BJ (cell line): ENCODE data around the gene MRPL46. TPM values are rescaled to one million over a fixed set of nuclear protein-coding genes. Genes with fewer than 3 reads are reported as not detected.

ENCODE experiments used
- CTCF ChIA-PET: fragments of 350-600 bp; formaldehyde crosslinking; extraction: SDS; loops from one replicate; lab custom pipeline; 2021; ENCODE audit warnings: antibody characterized with exemption, inconsistent platforms; lab: Yijun Ruan, JAX
- POLR2A ChIA-PET: fragments of 300-600 bp; sonication (Branson Sonifier 250); formaldehyde crosslinking; extraction: SDS; loops from one replicate; lab custom pipeline; 2021; ENCODE audit warnings: antibody characterized with exemption; lab: Charles Lee
- DNase-seq: peaks from one replicate; pipeline ENCODE4 v3.0.0-alpha.2; 2011; ENCODE audit warnings: low read depth
- H3K27me3 ChIP-seq: 2 replicates; pipeline ENCODE4 v1.6.0; 2011; ENCODE audit warnings: low read length; ENCODE audit not compliant: control insufficient read depth, insufficient read depth
- H3K36me3 ChIP-seq: 2 replicates; pipeline ENCODE4 v1.5.1; 2011; ENCODE audit warnings: low read length; ENCODE audit not compliant: control insufficient read depth, insufficient read depth
- H3K4me3 ChIP-seq: 2 replicates; pipeline ENCODE4 v1.5.1; 2011; ENCODE audit warnings: low read depth, mild to moderate bottlenecking, control low read depth, low read length
- polyA plus RNA-seq: library from polyadenylated mRNA; depleted of rRNA; stranded (reverse); fragments of >200 nt; gene quantifications from 2 replicates; pipeline ENCODE4 v1.2.3, GENCODE V29; 2011
- TF ChIP-seq, protein P1 (sequence below): IDR thresholded peaks from 2 replicates; pipeline ENCODE4 v1.5.1; 2011; ENCODE audit warnings: low read depth, mild to moderate bottlenecking, control low read depth, inconsistent platforms, low read length, moderate library complexity; ENCODE audit not compliant: insufficient read depth

Gene MRPL46
- polyA plus RNA-seq, 1 experiment, result 18.4 TPM

DNA sequence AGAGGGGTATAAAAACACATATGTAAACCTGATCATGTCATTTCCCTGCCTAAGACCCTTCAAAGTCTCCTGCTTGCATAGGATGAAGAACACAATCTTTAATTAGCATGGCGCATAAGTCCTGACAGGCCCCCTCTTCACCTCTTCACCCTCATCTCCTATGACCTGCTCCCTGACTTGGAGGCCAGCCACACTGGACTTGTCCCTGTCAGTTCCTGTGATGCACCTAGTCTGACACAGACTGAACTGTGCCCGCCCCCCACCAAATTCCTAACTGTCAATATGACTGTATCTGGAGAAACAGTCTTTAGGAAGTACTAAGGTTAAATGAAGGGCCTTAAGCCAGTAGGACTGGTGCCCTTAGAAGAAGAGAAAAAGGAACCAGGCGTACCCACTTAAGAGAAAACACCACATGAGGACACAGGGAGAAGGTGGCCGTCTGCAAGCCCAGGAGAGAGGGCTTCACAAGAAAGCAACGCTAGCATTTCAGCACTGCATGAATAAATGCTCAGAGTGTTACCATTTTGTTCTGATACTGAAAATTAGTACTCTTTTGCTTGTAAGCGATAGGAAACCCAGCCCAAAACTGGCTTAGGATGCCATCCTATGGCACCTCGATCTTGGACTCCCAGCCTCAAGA lies 34.0 kb downstream of the MRPL46 start:
- CTCF ChIA-PET, result interaction anchor here (1.6 kb wide), 1 partner anchor 17 kb away, joined by 3 read pairs; no protein-coding TSS in a partner anchor
- TF ChIP-seq, protein P1, sequence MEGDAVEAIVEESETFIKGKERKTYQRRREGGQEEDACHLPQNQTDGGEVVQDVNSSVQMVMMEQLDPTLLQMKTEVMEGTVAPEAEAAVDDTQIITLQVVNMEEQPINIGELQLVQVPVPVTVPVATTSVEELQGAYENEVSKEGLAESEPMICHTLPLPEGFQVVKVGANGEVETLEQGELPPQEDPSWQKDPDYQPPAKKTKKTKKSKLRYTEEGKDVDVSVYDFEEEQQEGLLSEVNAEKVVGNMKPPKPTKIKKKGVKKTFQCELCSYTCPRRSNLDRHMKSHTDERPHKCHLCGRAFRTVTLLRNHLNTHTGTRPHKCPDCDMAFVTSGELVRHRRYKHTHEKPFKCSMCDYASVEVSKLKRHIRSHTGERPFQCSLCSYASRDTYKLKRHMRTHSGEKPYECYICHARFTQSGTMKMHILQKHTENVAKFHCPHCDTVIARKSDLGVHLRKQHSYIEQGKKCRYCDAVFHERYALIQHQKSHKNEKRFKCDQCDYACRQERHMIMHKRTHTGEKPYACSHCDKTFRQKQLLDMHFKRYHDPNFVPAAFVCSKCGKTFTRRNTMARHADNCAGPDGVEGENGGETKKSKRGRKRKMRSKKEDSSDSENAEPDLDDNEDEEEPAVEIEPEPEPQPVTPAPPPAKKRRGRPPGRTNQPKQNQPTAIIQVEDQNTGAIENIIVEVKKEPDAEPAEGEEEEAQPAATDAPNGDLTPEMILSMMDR, result no peak

DNA sequence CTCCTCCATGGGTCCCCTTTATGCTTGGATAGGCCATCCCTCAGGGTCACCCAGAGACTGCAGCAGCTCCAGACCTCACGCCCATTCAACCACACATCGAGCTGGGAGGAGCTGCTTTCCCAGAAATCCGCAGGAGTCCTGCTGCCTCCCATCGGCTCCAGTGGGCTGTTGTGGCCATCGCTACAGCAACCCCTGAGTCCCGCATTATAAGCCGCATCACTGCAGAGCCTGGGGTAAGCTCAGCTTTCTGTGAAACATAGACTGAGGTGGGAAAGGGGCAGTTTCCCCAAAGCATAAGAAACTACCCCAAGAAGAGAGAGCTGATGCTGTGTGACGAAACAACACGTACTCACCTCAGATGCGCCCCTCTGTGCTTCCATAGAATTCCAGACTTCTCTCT lies 35.7 kb downstream of the MRPL46 start:
- CTCF ChIA-PET, result interaction anchor here (0.6 kb wide), 1 partner anchor 140 kb away, joined by 5 read pairs; no protein-coding TSS in a partner anchor
- H3K27me3 ChIP-seq, result no peaks in the 10 kb centered on the region; the same call in 1 of the 2 replicates
- DNase-seq, result no peak
- TF ChIP-seq, protein P1, result no peak
- POLR2A ChIA-PET, result interaction anchor here (0.6 kb wide), 1 partner anchor 57 kb away, joined by 10 read pairs; no protein-coding TSS in a partner anchor
- no peaks in the 10 kb centered on the region for H3K36me3 ChIP-seq
- H3K4me3 ChIP-seq, result no peak overlapping the region

More for the DNA sequence above, 34.0 kb downstream of the MRPL46 start:
- no peak overlapping the region for H3K4me3 ChIP-seq
- POLR2A ChIA-PET, result no interaction called here
- no peaks in the 10 kb centered on the region for H3K36me3 ChIP-seq
- no peak for DNase-seq
- no peaks in the 10 kb centered on the region for H3K27me3 ChIP-seq

DNA sequence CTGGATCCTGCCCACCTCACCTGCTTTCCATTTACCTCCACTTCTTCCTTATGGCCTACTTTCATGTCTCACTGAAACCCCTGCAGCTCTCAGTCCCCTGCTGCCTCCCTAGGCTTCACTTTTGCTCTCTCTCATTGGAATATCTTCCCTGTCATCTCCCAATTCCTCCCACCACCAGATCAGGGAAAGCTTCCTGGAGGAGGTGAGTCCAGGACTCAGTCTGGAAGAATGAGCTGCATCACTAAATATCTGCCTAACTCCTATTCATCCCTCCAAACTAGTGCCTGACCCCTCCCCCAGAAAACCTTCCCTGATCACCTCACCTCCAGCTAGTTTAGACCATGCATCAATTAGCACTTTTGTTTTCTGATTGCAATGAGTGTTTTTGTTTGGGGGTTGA lies 37.1 kb downstream of the MRPL46 start:
- ChIA-PET CTCF (interaction anchor here (0.9 kb wide), 1 partner anchor 15 kb away, joined by 3 read pairs; no protein-coding TSS in a partner anchor), POLR2A (no interaction called here)
- Histone ChIP-seq H3K36me3 (no peaks in the 10 kb centered on the region), H3K4me3 (no peak overlapping the region), H3K27me3 (no peaks in the 10 kb centered on the region; the same call in 1 of the 2 replicates)
- TF ChIP-seq, protein P1, result no peak
- DNase-seq, result no peak

DNA sequence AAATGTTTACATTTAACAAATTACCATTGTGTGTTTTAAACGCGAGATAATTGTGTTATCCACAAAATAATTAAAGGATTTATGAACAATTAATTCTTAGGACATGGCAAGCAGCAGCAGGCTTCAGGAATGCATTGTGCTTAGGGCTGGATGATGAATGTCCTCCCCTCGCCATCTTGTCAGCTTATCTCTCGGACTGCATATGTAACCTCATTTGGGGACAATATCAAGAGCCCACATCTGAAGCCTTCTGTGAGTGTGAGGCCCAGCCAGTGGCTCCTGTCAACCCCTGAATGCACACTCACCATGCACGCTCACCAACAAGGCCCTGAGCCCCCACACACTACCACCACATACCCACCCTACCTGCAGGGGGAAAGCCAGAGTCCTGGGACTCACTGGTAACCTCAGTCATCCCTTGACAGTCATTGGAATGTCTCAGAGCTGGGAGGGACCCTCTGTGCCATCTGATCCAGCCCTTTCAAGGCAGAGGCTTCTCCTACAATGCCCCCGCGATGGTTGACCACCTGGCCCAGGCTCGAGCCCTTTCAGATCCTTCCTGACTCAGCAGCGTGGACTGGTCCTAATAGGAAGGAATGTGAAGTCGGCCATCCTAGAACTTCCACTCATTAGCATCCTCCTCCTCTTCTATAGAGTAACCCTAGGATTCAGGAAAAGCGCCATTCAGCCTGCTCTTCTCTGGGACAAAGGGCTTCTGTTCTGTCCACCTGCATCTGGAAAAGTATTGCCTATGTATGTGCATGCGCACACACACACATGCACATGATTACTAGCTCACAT lies 38.2 kb downstream of the MRPL46 start:
- no peak for DNase-seq
- POLR2A ChIA-PET, result no interaction called here
- Histone ChIP-seq H3K36me3 (no peaks in the 10 kb centered on the region), H3K27me3 (no peaks in the 10 kb centered on the region; the same call in 1 of the 2 replicates), H3K4me3 (no peak overlapping the region)
- TF ChIP-seq, protein P1, result no peak
- CTCF ChIA-PET, result no interaction called here

DNA sequence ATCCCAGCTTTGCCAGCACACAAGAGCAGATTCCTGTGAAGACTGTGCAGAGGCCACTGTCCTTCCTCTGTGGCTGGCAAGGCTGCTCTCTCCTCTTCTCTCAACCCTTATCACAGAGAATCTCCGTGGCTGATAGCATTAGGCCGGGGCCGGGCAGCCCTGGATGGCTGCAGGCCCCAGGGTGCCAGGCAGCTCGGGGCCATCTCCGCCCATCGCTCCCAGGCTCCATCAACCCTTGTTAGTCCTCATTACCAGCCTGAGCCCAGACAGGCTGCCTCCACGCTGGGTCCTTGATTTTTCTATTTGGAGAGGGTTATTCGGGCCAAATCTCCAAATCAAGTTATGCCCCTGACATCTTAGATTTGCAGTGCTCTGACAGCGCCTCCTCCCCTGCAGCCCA lies 39.1 kb downstream of the MRPL46 start:
- TF ChIP-seq, protein P1, result no peak
- ChIA-PET POLR2A (no interaction called here), CTCF (interaction anchor here (0.8 kb wide), 1 partner anchor 30 kb away, joined by 3 read pairs; no protein-coding TSS in a partner anchor)
- Histone ChIP-seq H3K36me3 (no peaks in the 10 kb centered on the region), H3K27me3 (no peaks in the 10 kb centered on the region; the same call in 1 of the 2 replicates), H3K4me3 (no peak overlapping the region)
- DNase-seq, result no peak
